Subcutaneous abdominal adipose tissue (tissue), 5 donors: ENCODE measurements around the gene UBIAD1.
A peak's percentile ranks its signal among the peaks of the same experiment; 100 is the strongest.
"Not testable (repeated sequence)": the region's sequence is repeated elsewhere in the genome, so short reads cannot be mapped to it uniquely, and the experiment has no call there.

Source experiments
- H3K27ac ChIP-seq: one replicate; pipeline ENCODE4 v1.7.0; 2013; ENCODE audit warnings: low read depth, mild to moderate bottlenecking, inconsistent platforms, low read length, moderate library complexity
- H3K27me3 ChIP-seq, 5 donors: one replicate each; pipeline ENCODE4 v1.7.0; 2013; ENCODE audit warnings: low read length in 5 of 5, inconsistent platforms in 1 of 5; ENCODE audit not compliant: control insufficient read depth in 5 of 5, insufficient read depth in 4 of 5
- H3K36me3 ChIP-seq, 5 donors: one replicate each; pipeline ENCODE4 v1.7.0; 2013; ENCODE audit warnings: low read length in 5 of 5; ENCODE audit not compliant: control insufficient read depth in 5 of 5, insufficient read depth in 5 of 5
- H3K4me1 ChIP-seq, 5 donors: one replicate each; pipeline ENCODE4 v1.7.0; 2013; ENCODE audit warnings: low read length in 5 of 5, mild to moderate bottlenecking in 3 of 5, moderate library complexity in 1 of 5; ENCODE audit not compliant: control insufficient read depth in 5 of 5, insufficient read depth in 5 of 5
- H3K4me3 ChIP-seq, 5 donors: one replicate each; pipeline ENCODE4 v1.7.0; 2013; ENCODE audit warnings: low read length in 5 of 5, low read depth in 1 of 5
- H3K9ac ChIP-seq, 5 donors: one replicate each; pipeline ENCODE4 v1.7.0; 2013; ENCODE audit warnings: low read length in 5 of 5, mild to moderate bottlenecking in 4 of 5, moderate library complexity in 3 of 5
- H3K9me3 ChIP-seq, 5 donors: one replicate each; pipeline ENCODE4 v1.7.0; 2013; ENCODE audit warnings: low read length in 5 of 5; ENCODE audit not compliant: control insufficient read depth in 5 of 5
- donor health status: healthy.
- donor health status: healthy.
- donor health status: healthy.
- donor health status: healthy.
- donor health status: healthy.

Gene UBIAD1

DNA sequence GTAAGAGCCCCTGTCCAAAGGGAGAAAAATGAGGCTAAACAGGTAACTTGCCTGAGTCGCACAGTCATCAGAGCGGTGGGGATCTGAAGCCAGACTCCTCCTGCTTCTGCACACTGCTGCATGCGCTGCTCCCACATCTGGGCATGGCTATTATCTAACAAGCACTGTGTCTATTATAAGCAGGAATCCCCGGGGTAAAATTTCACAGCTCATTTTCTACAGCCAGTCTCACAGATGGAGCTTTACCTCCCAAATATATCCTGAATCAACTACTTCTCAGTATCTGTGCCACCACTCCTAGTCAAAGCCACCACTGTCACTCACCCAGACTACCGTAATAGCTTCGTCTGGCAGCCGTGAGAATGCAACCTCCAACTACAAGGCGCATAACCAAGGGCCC, 20.5 kb upstream of the UBIAD1 start:
- Histone ChIP-seq H3K36me3 (peaks cover 11 to 79% (median 72%) of the 10 kb centered on the region in 5 donors), H3K27ac (no peak overlapping the region), H3K9ac (no peak overlapping the region), H3K4me1 (no peaks in the 10 kb centered on the region), H3K4me3 (no peak overlapping the region), H3K27me3 (no peaks in the 10 kb centered on the region), H3K9me3 (no peaks in the 10 kb centered on the region)

GRCh38 chr1:11253226-11253625, 19.8 kb upstream of the UBIAD1 start:
- no peaks in the 10 kb centered on the region for H3K9me3 ChIP-seq
- H3K4me3 ChIP-seq: no peak overlapping the region
- H3K27me3 ChIP-seq: no peaks in the 10 kb centered on the region
- no peak overlapping the region for H3K27ac ChIP-seq
- no peaks in the 10 kb centered on the region for H3K4me1 ChIP-seq
- peaks cover 14 to 79% (median 70%) of the 10 kb centered on the region in 5 donors for H3K36me3 ChIP-seq
- no peak overlapping the region for H3K9ac ChIP-seq

- no peak overlapping the region for H3K9ac ChIP-seq
- no peaks in the 10 kb centered on the region for H3K9me3 ChIP-seq
- peaks cover under 1 to 5% (median 2%) of the 10 kb centered on the region in 5 donors for H3K4me1 ChIP-seq
- no peak overlapping the region for H3K27ac ChIP-seq
- no peaks in the 10 kb centered on the region for H3K27me3 ChIP-seq
- peaks cover 21 to 76% (median 68%) of the 10 kb centered on the region in 5 donors for H3K36me3 ChIP-seq
- H3K4me3 ChIP-seq: no peak overlapping the region
Observed at GRCh38 chr1:11256299-11256698, 16.7 kb upstream of the UBIAD1 start.

- Histone ChIP-seq H3K4me1 (peaks cover 5 to 19% (median 15%) of the 10 kb centered on the region in 5 donors), H3K9me3 (no peaks in the 10 kb centered on the region), H3K9ac (peak within 1 kb of the TSS; percentile 81 to 97 (median 95)), H3K27ac (peak within 1 kb of the TSS; percentile 57), H3K27me3 (no peaks in the 10 kb centered on the region), H3K4me3 (peak within 1 kb of the TSS; percentile 89 to 95 (median 93)), H3K36me3 (peaks cover 10 to 19% (median 16%) of the 10 kb centered on the region in 5 donors)
Observed at GRCh38 chr1:11262171-11263049, 10.6 kb upstream of the UBIAD1 start, which contains the start of gene MTOR. TSS of gene MTOR (minus strand) at chr1:11262551. CDS start at chr1:11259409, 3,142 bp downstream.

GRCh38 chr1:11266268-11267074, 6.5 kb upstream of the UBIAD1 start:
- Histone ChIP-seq H3K9ac (no peak overlapping the region), H3K9me3 (no peaks in the 10 kb centered on the region), H3K27me3 (no peaks in the 10 kb centered on the region), H3K27ac (no peak overlapping the region), H3K4me1 (peaks cover 2 to 20% (median 12%) of the 10 kb centered on the region in 5 donors), H3K36me3 (no peaks in the 10 kb centered on the region), H3K4me3 (no peak overlapping the region)

GRCh38 chr1:11267350-11268337, 5.4 kb upstream of the UBIAD1 start:
- H3K4me3 ChIP-seq, H3K9ac ChIP-seq, H3K27ac ChIP-seq, H3K27me3 ChIP-seq, H3K9me3 ChIP-seq, H3K36me3 ChIP-seq: not testable (repeated sequence)
- peaks cover 0 to 17% (median 9%) of the 10 kb centered on the region in 5 donors for H3K4me1 ChIP-seq

DNA sequence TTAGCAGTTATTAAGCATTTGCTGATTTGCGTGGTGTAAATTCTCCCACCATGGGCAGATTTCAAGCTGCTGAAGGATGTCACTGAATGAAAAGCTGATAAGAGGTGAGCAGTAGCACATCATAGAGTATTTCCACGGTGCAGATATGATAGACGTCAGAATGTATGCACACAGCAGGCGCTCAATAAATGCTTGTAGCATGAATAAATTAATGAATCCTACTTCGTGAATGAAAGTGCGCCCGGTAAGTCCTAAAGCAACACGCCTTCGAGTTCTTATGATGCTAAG, 510 bp upstream of the UBIAD1 start:
- H3K27ac ChIP-seq: no peak overlapping the region
- H3K9me3 ChIP-seq: no peaks in the 10 kb centered on the region
- no peaks in the 10 kb centered on the region for H3K27me3 ChIP-seq
- peaks cover 5 to 38% (median 28%) of the 10 kb centered on the region in 5 donors for H3K4me1 ChIP-seq
- peak overlapping the region in 1 of 5 donors; percentile 21 for H3K9ac ChIP-seq
- peak overlapping the region; percentile 54 to 65 (median 58) for H3K4me3 ChIP-seq
- peaks cover 0 to 3% (median under 1%) of the 10 kb centered on the region in 5 donors for H3K36me3 ChIP-seq

DNA sequence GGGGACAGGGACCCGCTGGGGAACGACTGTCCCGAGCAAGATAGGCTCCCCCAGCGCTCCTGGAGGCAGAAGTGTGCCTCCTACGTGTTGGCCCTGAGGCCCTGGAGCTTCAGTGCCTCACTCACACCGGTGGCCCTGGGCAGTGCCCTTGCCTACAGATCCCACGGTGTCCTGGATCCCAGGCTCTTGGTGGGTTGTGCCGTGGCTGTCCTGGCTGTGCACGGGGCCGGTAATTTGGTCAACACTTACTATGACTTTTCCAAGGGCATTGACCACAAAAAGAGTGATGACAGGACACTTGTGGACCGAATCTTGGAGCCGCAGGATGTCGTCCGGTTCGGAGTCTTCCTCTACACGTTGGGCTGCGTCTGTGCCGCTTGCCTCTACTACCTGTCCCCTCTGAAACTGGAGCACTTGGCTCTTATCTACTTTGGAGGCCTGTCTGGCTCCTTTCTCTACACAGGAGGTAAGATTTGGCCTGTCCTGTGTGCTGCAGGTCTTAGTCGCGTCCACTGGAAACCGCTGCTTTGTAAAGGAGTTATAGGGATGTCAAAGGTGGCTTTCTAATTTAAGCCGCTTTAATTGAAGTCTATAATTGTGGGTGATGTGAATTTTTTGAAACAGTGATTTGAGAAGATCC, 717 bp downstream of the UBIAD1 start:
- H3K4me1 ChIP-seq: peaks cover 5 to 32% (median 28%) of the 10 kb centered on the region in 5 donors
- no peaks in the 10 kb centered on the region for H3K9me3 ChIP-seq
- peak overlapping the region; percentile 87 to 95 (median 89) for H3K4me3 ChIP-seq
- H3K27me3 ChIP-seq: no peaks in the 10 kb centered on the region
- peak overlapping the region; percentile 76 for H3K27ac ChIP-seq
- H3K36me3 ChIP-seq: peaks cover 0 to 10% (median 3%) of the 10 kb centered on the region in 5 donors
- H3K9ac ChIP-seq: peak overlapping the region; percentile 70 to 93 (median 84)

- Histone ChIP-seq H3K9me3 (no peaks in the 10 kb centered on the region), H3K4me1 (peaks cover 2 to 41% (median 30%) of the 10 kb centered on the region in 5 donors)
Observed at GRCh38 chr1:11279152-11279551, 6.2 kb downstream of the UBIAD1 start.

More at GRCh38 chr1:11279152-11279551, 6.2 kb downstream of the UBIAD1 start:
- Histone ChIP-seq H3K36me3 (peaks cover 0 to 14% (median 8%) of the 10 kb centered on the region in 5 donors), H3K27me3 (no peaks in the 10 kb centered on the region), H3K4me3 (no peak overlapping the region), H3K27ac (no peak overlapping the region), H3K9ac (no peak overlapping the region)
